ENCODE measurements around the gene CACNA1I.
A peak's percentile ranks its signal among the peaks of the same experiment; 100 is the strongest.

CACNA1I gene

GRCh38 chr22:39627865-39628562 is 57.5 kb downstream of the CACNA1I start:
- DNase-seq, result no peak

DNA sequence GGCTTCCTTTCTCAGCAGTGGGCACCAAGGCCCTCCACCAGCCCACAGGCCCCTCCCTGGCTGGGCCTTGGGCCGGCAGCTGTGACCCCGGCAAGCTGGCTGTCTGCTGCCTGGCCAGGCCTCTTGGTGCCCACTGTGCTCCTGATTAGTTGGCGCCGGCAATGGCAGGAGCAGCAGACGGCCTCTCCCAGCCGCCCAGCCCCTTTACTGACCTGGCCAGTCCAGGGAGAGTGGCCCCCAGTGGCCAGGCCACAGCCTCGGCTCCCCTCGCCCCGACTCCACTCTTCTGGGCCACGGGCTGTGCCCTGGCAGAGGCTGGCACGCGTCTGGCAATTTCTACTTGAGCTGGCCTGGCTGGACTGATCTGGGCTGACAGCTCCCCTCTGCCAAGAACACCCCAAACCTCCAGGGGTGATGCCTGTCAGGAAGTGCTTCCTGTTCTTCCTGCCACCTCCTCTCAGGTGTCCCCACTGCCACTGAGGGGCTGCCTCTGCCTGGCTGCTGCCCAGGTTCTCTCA is 58.1 kb downstream of the CACNA1I start:
- DNase-seq, result no peak

DNA sequence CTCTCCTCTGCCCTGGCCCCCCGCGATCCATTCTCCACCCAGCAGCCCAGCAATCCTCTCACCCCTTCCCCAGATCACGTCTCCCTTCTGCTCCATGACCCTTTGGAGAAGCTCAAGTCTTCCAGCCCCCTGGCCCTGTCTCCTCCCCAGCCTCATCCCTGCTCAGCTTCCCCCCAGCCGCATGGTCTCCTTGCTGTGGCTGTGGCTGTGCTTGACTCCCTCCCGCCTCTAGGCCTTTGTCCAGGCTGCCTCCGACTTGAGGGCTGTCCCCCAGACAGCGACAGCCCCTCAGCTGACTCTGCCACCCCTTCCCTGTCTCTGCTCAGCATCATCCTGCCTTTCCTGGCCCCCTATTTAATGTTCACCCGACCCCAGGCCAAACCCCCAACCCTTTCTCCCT is 59.3 kb downstream of the CACNA1I start:
- DNase-seq, result no peak

- DNase-seq, result no peak
Observed at GRCh38 chr22:39630721-39631120, 60.2 kb downstream of the CACNA1I start.

- DNase-seq, result no peak
Observed at GRCh38 chr22:39631381-39632286, 61.1 kb downstream of the CACNA1I start.

GRCh38 chr22:39634530-39635405 is 64.2 kb downstream of the CACNA1I start:
- DNase-seq, result peak; percentile 64

DNA sequence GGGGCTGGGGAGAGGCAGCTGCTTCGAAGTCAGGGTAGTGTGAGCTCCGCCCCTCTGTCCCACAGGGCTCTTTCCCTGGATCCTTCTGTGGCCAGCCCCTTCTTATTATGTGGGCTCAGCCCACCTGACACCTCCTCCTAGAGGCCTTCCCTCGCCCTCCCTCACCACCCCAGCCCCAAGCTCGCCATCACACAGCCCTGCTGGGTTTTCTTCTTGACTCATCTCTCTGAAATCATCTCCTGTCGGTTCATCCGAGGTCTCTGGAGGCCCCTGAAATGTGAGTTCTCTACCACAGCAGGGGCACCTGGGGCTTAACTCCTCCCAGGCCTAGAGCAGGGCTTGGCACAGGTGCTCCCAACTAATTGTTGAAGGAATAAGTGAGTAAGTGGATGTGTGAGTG is 65.2 kb downstream of the CACNA1I start:
- DNase-seq, result no peak

DNA sequence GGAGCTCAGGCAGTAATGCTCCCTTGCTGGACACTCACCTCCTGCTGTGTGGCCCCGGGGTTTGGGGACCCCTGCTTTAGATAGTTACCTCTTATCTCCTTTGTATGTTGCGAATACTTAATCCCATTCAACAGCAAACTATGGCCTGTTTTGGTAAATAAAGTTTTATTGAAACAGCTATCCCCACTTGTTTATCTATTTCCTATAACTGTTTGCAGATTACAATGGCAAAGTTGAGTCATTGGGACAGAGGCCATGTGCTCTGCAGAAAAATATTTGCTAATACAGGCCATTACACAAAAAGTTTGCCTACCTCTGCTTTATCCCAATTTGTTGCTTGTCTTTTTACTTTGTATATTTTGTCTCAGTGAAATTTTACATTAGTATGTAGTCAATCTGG is 68.4 kb downstream of the CACNA1I start:
- DNase-seq, result no peak

- DNase-seq, result no peak
Observed at GRCh38 chr22:39641660-39642310, 71.2 kb downstream of the CACNA1I start.

DNA sequence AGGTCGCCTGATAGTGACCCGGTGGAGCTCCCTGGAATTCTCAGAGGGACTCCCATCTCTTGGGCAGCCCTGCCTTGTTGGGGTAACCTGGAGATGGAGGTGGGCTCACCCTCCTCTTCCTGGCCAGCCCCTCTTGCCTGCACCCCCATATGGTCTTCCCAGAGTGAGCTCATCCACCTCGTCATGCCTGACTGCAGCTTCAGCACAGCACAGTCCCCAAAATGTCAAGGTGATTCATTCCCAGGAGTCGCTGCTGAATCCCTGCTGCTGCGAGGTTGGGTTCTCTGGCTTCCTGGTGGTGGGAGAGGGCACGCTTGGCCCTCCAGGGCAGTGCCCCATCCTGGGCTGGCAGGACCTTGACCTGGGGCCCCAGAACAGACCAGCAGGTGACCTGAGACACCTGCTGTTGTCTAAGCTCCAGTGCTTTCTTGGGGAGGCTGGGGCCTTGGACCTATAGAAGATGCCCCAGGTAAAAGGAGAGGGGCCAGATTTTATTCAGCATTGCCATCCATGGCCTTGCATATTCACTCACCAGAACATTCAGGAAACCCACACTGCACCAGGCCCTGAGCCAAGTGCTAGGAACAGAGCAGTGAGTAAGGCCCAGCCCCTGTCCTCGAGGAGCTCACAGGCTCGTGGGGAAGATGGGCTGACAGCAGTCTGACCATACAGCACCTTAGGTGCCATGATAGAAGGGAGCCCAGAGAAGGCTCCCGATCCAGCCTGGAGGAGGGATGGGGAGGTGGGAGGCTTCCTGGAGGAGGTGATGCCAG is 72.9 kb downstream of the CACNA1I start:
- DNase-seq, result no peak

DNA sequence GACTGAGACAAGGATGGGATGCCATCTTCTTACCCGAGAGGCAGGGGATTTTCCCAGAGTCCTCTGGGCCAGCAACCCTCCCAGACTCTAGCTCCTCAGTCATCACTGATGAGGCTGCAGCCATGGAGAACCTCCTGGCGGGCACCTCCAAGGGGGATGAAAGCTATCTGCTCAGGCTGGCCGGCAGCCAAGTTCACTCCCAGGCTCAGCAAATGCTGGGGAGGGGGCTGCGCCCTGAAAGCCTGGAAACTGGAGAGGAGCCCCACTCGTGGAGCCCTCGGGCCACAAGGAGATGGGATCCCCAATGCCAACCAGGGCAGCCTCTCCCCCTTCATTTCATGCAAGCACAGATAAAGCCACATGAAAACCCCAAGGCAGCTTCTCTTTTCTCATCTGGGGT is 75.0 kb downstream of the CACNA1I start:
- no peak for DNase-seq

GRCh38 chr22:39646398-39647063 is 76.0 kb downstream of the CACNA1I start:
- DNase-seq, result no peak

- no peak for DNase-seq
Observed at GRCh38 chr22:39647836-39648629, 77.5 kb downstream of the CACNA1I start.

DNA sequence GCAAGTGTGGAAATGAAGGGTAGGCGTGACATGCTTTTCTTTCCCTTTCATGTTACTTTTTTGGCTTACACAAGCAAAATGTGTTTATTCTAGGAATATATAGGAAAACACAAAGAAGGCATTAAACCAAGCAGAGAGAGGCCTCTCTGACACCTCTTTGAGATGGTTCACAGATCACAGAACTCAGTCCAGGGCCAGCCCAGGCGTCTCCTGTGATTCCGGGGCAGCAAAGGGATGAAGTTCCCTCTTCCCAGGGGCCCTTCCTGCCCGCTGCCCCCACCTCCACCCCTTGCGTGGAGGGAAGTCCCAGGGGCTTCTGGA is 78.0 kb downstream of the CACNA1I start:
- no peak for DNase-seq

DNA sequence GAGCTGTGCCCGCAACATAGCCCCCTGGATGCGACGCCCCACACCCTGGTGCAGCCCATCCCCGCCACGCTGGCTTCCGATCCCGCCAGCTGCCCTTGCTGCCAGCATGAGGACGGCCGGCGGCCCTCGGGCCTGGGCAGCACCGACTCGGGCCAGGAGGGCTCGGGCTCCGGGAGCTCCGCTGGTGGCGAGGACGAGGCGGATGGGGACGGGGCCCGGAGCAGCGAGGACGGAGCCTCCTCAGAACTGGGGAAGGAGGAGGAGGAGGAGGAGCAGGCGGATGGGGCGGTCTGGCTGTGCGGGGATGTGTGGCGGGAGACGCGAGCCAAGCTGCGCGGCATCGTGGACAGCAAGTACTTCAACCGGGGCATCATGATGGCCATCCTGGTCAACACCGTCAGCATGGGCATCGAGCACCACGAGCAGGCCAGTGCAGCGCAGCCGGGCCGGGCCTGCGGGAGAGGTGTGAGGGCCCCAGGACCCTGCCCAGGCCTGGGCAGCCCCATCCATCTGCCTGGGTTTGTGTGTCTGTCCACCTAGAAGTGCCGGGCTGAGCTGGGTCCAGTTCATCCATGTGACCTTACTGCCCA is 79.0 kb downstream of the CACNA1I start:
- DNase-seq, result no peak

DNA sequence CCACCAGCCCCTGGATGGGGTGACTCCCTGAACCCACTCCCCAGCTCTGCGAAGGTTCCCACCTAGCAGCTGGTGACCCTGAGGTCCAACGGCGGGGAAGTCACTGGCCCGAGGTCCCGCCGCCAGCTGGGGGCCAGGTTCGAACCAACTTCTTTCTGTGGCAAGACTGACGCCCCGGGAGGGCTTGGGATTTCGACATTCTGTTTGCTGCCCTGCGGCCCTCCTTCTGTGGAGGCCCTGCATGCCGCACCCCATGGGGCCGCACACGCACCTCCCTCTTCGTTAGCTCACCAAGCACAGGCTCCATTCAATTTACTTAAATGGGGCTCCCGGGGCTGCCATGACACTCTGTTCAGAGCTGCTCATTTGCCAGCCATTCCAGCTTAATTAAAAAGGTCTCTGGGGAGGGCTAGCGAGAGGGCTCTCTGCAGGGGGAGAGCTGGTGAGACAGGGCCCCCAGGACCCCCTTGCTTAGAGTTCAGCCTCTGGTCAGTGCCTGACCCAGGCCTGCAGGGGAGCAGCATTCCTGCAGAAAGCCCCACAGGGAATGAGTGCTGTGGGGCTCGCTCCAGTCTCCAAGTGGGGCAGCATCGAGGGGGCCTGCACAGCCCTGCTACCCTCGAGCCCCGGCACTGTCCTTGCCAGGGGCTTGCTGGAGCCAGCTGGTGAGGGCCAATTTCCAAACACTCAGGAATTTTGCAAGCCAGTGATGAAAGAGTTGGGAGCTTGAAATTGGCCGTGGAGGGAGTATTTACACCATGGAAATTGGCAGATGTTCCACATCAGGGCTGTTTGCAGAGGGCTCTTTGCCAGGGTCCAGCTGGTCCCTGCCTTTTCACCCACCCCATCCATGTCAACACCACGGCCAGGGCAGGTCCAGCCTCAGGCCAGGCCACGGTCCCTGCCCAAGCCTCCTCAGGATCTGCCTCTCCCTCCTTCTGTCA is 80.8 kb downstream of the CACNA1I start:
- no peak for DNase-seq

- DNase-seq, result no peak
Observed at GRCh38 chr22:39652990-39653786, 82.6 kb downstream of the CACNA1I start.

DNA sequence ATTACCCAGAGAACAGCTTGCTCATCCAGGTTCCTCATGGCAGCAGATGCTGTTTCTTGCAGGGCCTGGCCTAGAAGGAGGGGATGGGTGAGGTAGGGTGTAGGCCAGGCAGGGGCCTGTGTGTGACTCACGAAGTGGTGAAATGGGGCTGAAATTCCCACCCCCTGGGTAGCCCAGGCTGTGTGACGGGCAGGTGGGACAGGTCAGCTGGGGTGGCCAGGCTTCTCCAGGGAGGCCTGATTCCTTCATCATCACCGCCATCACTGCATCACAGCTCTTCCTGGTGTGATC is 83.2 kb downstream of the CACNA1I start:
- DNase-seq, result no peak

Data from NCI-H2029 treated with DMSO at 0.1 percent for 48 hours (cell line).